DOHH2 (cell line): Measurements from ENCODE around the gene ARFIP1.

Experiments
- H3F3A ChIP-seq: fragments of 200-600 bp; sonication (generic), shearing (Covaris generic); 2 replicates; pipeline ENCODE4 v1.6.0; 2016; ENCODE audit warnings: antibody characterized with exemption, mild to moderate bottlenecking; ENCODE audit not compliant: control insufficient read depth, insufficient read depth
- H3K27ac ChIP-seq: fragments of 200-600 bp; sonication (generic); 2 replicates; pipeline ENCODE4 v1.5.1; 2014; ENCODE audit warnings: low read depth, mild to moderate bottlenecking, low read length, moderate library complexity
- H3K27me3 ChIP-seq: fragments of 200-600 bp; sonication (generic); 2 replicates; pipeline ENCODE4 v1.6.1; 2014; ENCODE audit warnings: mild to moderate bottlenecking, low read length, mixed read lengths; ENCODE audit not compliant: control insufficient read depth
- H3K36me3 ChIP-seq: fragments of 200-600 bp; sonication (generic); 2 replicates; pipeline ENCODE4 v1.6.1; 2014; ENCODE audit warnings: mild to moderate bottlenecking, low read length, moderate library complexity, mixed read lengths; ENCODE audit not compliant: control insufficient read depth
- H3K4me1 ChIP-seq: fragments of 200-600 bp; sonication (generic); 2 replicates; pipeline ENCODE4 v1.6.1; 2014; ENCODE audit warnings: mild to moderate bottlenecking, low read length, mixed read lengths; ENCODE audit not compliant: control insufficient read depth
- H3K4me2 ChIP-seq: fragments of 200-600 bp; sonication (generic); 2 replicates; pipeline ENCODE4 v1.6.0; 2014; ENCODE audit warnings: mild to moderate bottlenecking, low read length, moderate library complexity
- H3K4me3 ChIP-seq: fragments of 200-600 bp; sonication (generic); 2 replicates; pipeline ENCODE4 v1.5.1; 2014; ENCODE audit warnings: mild to moderate bottlenecking, low read length, mixed read lengths
- H3K79me2 ChIP-seq: fragments of 200-600 bp; sonication (generic); 2 replicates; pipeline ENCODE4 v1.6.1; 2014; ENCODE audit warnings: mild to moderate bottlenecking, low read length, mixed read lengths; ENCODE audit not compliant: control insufficient read depth
- H3K9me2 ChIP-seq: fragments of 200-600 bp; sonication (generic); replicated peaks from 2 replicates; pipeline ENCODE4 v1.6.1; 2014; ENCODE audit warnings: mild to moderate bottlenecking, low read length, mixed read lengths; ENCODE audit not compliant: control insufficient read depth
- H3K9me3 ChIP-seq: fragments of 200-600 bp; sonication (generic); 2 replicates; pipeline ENCODE4 v1.6.1; 2014; ENCODE audit warnings: antibody characterized with exemption, low read length, mixed read lengths; ENCODE audit not compliant: control insufficient read depth, insufficient read depth
- H4K20me1 ChIP-seq: fragments of 200-600 bp; sonication (generic); 2 replicates; pipeline ENCODE4 v1.6.0; 2014; ENCODE audit warnings: low read depth, mild to moderate bottlenecking, antibody characterized with exemption, low read length, moderate library complexity; ENCODE audit not compliant: control insufficient read depth, insufficient read depth
- CTCF ChIP-seq: fragments of 200-600 bp; sonication (generic); IDR thresholded peaks from one replicate; pipeline ENCODE4 v1.5.1; 2014; ENCODE audit warnings: antibody characterized with exemption, mild to moderate bottlenecking, low read depth, low read length; ENCODE audit not compliant: poor library complexity, severe bottlenecking
- EZH2phosphoT487 ChIP-seq: fragments of 200-600 bp; sonication (generic); IDR thresholded peaks from 2 replicates; pipeline ENCODE4 v1.6.1; 2017; ENCODE audit warnings: borderline replicate concordance, mild to moderate bottlenecking, antibody characterized with exemption, low read length, moderate library complexity, mixed read lengths

ARFIP1 gene

GRCh38 chr4:152917543-152918395 is 138.0 kb downstream of the ARFIP1 start:
- Histone ChIP-seq H3K27ac (no peak overlapping the region), H3K79me2 (no peaks in the 10 kb centered on the region), H3K4me3 (no peak overlapping the region), H3F3A (no peaks in the 10 kb centered on the region), H3K4me1 (no peaks in the 10 kb centered on the region), H3K9me2 (no peaks in the 10 kb centered on the region), H3K36me3 (no peaks in the 10 kb centered on the region), H4K20me1 (no peaks in the 10 kb centered on the region), H3K9me3 (peaks cover 10% of the 10 kb centered on the region), H3K27me3 (no peaks in the 10 kb centered on the region), H3K4me2 (no peak overlapping the region)
- TF ChIP-seq CTCF, result no peak
- TF ChIP-seq EZH2phosphoT487, result no peak

- no peak for TF ChIP-seq EZH2phosphoT487
- no peak for TF ChIP-seq CTCF
- no peak overlapping the region for H3K4me2 ChIP-seq
- peaks cover 10% of the 10 kb centered on the region for H3K9me3 ChIP-seq
- no peak overlapping the region for H3K27ac ChIP-seq
- no peak overlapping the region for H3K4me3 ChIP-seq
- H3K4me1 ChIP-seq, result no peaks in the 10 kb centered on the region
- no peaks in the 10 kb centered on the region for H3F3A ChIP-seq
- H3K79me2 ChIP-seq, result no peaks in the 10 kb centered on the region
- no peaks in the 10 kb centered on the region for H3K27me3 ChIP-seq
- H3K36me3 ChIP-seq, result no peaks in the 10 kb centered on the region
- H4K20me1 ChIP-seq, result no peaks in the 10 kb centered on the region
- H3K9me2 ChIP-seq, result no peaks in the 10 kb centered on the region
Observed at GRCh38 chr4:152919826-152920225, 140.1 kb downstream of the ARFIP1 start.

GRCh38 chr4:152920768-152921167 is 141.0 kb downstream of the ARFIP1 start:
- H3K27ac ChIP-seq, result no peak overlapping the region
- H3K27me3 ChIP-seq, result no peaks in the 10 kb centered on the region
- H3K9me2 ChIP-seq, result no peaks in the 10 kb centered on the region
- H3K4me2 ChIP-seq, result no peak overlapping the region
- H3K9me3 ChIP-seq, result peaks cover 10% of the 10 kb centered on the region
- H3K36me3 ChIP-seq, result no peaks in the 10 kb centered on the region
- H4K20me1 ChIP-seq, result no peaks in the 10 kb centered on the region
- no peaks in the 10 kb centered on the region for H3F3A ChIP-seq
- H3K79me2 ChIP-seq, result no peaks in the 10 kb centered on the region
- no peaks in the 10 kb centered on the region for H3K4me1 ChIP-seq
- H3K4me3 ChIP-seq, result no peak overlapping the region
- no peak for TF ChIP-seq EZH2phosphoT487
- no peak for TF ChIP-seq CTCF
